NCI-H345 treated with DMSO at 0.1 percent for 48 hours (cell line): ENCODE results near the gene TMEM145.
"Not testable (repeated sequence)": the region's sequence is repeated elsewhere in the genome, so short reads cannot be mapped to it uniquely, and the experiment has no call there.

Experiments
- DNase-seq: peaks from one replicate; lab custom pipeline; 2025; ENCODE audit not compliant: unreplicated experiment; lab: John Stamatoyannopoulos, UW

The TMEM145 gene

DNA sequence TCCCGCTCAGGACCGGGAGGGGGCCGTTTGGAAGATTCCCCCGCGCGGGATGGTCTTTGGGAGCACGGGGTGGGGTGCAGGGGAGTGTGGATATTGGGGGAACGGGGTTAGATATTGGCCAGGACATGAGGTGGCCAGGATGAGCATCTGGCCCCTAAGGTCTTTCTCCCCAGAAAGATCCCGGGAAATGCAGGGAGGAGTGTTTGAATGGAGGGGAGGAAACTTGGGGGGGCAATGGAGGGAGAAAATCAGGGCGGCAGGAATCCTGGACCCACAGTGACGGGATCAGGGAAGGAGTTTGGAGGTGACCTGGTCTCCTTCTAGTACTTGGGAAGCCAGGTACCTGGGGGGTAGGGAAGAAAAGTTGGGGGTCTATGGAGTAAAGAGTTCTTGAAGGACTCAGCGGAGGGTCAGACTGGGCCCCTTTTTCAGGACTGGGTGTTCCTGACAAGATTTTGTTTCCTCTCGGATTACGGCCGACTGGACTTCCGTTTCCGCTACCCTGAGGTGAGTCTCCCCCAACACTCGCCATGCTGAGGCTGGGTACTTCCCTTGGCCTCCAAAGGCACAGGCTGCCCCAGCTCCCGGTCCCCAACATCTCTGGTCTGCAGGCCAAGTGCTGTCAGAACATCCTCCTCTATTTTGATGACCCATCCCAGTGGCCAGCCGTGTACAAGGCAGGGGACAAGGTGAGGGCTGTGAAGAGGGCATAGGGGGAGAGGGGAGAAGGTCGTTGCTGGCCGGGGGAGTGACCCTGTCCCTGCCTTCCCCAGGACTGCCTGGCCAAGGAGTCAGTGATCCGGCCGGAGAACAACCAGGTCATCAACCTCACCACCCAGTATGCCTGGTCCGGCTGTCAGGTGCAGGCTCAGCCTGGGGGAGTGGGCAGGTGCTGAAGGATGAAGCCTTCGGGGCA, 989 bp downstream of the TMEM145 start:
- no peak for DNase-seq

DNA sequence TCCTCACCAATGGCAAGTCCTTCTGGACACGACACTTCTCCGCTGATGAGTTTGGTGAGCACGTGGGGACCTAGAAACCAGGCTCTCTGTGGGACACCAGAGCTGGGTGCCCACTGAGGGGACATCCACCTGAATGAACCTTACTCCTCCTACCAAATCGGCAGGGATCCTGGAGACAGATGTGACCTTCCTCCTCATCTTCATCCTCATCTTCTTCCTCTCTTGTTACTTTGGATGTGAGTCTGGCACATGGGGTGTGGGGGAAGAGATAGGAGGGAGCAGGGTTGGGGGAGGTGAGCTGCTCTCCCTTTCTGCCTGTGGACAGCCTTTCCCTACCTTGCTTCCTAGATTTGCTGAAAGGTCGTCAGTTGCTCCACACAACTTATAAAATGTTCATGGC, 1.9 kb downstream of the TMEM145 start:
- DNase-seq = no peak

DNA sequence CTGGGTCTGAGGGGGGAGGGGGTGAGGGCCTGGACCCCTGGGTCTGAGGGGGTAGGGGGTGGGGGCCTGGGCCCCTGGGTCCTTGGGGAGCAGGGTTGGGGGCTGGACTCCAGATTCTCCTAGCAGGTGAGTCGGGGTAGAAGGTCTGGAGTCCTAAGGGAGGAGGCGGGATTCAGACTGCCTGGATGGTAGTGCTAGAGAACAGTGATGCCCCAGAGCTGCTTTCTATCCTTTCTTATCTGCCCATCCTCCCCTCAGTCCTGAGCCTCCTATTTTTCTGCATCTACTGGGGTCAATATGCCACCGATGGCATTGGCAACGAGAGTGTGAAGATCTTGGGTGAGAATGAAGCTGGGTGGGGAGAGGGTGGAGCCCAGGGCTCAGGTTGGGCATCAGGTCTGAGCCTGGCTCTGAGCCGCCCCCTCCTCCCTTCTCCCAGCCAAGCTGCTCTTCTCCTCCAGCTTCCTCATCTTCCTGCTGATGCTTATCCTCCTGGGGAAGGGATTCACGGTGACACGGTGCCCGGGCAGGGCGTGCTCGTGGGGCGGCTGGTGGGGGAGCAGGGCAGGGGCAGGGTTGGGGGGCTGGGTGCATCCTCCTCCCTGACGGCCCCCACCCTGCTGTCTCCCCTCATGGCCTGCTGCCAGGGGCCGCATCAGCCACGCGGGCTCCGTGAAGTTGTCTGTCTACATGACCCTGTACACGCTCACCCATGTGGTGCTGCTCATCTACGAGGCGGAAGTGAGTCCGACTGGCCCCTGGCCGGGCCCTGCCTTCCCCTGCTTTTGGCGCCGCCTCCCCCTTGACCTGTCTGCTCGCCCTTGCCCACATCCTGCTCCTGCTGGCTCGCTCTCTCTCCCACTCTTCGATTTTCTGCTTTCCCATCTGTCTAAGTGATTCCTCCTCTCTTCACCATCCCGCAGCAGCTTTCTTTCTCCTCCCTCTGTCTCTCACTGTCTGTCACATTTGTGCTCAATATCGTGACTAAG, 3.4 kb downstream of the TMEM145 start:
- no peak for DNase-seq

- no peak for DNase-seq
Measured at GRCh38 chr19:42317535-42317934, 4.4 kb downstream of the TMEM145 start.

DNA sequence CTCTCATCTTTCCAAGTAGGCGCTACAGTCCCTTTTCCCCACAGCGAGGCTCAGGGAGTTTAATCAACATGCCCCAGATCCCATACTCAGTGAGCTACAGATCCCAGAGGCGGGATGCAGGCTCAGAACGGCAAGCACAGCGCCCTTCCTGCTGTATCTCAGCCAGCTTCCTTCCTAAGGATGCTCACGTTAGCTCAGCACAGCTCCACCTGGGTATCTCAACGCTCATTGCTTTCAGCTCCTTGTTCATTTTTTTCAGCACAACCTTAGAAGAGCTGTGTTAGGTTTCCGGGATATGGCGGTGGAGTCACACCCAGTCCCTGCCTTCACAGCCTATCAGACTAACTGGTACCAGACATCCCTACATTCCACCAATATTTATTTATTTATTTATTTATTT, 9.2 kb downstream of the TMEM145 start:
- DNase-seq = no peak

- DNase-seq = no peak
Measured at GRCh38 chr19:42323473-42323851, 10.4 kb downstream of the TMEM145 start.

DNA sequence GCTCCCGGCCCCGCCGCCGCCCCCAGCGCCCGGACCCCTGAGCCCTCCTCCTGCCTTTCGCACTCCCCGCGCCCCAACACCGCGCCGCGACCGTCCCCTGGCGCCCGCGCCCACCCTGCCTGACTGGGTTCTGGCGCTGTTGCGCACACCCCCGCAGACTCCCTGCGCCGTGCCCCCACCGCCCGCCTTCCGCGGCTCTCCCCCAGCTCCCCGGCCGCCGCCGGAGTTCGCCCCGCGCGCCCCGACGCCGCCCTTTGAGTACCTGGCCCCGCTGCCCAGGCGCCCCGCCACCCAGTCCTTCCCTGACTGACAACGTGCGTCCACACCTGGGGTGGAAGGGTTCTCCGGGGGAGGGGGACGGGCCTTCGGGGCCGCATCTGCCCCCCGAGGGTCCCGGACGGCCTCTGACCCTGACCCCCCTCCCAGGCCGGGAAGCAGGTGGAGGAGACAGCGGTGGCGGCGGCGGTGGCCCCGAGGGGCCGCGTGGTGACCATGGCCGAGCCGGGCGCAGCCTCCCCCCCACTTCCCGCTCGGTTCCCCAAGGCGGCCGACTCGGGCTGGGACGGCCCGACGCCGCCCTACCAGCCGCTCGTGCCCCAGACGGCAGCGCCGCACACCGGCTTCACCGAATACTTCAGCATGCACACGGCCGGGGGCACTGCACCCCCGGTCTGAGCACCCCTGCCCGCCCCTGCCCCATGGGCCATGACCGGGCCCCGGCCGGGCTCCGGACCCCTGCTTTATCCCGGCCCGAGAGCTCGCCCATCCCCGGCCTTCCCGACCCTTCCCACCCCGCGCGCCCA, 10.9 kb downstream of the TMEM145 start:
- DNase-seq = no peak

DNA sequence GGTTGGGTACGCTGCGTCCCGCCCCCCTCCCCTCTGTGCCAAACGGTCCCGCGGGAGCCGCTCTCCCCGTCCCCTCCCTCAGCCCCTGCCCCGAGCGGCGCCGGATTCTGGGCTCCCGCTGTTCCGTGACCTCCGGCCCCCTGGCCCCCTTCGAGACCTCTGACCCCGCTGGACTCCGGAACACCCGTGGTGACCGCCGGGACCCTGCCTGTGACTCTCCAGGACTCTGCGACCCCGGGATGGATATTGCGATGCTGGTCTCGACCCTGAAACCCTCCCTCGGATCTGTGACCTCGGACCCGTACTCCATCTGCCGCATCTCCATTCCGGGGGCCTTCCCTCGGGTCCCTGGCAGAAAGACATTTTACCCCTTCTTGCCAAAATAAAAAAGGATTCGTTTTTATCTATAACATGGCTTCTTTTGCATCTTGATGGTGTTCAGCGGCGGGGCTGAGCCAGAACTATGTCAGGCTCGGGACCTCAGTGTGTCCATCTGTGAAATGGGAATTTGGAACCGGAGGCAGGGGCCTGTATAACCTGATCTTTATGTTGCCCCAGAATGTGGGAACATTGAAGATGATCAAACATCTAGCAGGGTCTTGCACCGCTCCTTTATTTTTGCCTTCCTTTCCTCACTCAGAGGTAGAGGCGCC, 11.7 kb downstream of the TMEM145 start:
- no peak for DNase-seq

GRCh38 chr19:42325308-42325895, 12.3 kb downstream of the TMEM145 start, which contains the start of gene MEGF8:
Gene MEGF8, plus strand, starts transcription at chr19:42325635. Its CDS starts 609 bp downstream, at chr19:42326244.
- DNase-seq = peak; percentile 88

GRCh38 chr19:42325896-42326771, 13.0 kb downstream of the TMEM145 start:
- no peak for DNase-seq

GRCh38 chr19:42326969-42327368, 13.9 kb downstream of the TMEM145 start:
- DNase-seq = no peak

- DNase-seq = no peak
Measured at GRCh38 chr19:42327381-42327780, 14.3 kb downstream of the TMEM145 start.

DNA sequence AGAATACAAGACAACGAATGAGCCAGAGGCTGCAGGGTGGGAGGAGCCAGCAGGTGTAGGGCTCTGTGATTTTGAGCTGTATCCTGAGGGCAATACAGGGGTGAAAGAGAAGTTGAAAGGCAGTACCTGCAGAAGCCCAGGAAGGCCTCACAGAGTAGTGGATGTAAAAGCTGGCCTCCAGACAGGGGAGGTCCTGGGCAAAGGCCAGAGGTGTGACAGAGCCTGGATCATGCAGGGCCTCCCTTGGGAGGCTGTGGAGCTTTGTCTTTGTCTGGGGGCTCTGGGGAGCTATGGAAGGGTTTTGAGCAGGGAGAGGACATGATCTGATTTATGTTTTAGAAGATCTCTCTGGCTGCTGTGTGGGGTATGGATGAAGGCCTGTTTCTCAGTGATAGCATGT, 15.0 kb downstream of the TMEM145 start:
- no peak for DNase-seq

- no peak for DNase-seq
Measured at GRCh38 chr19:42328854-42329253, 15.7 kb downstream of the TMEM145 start.

GRCh38 chr19:42330241-42330711, 17.2 kb downstream of the TMEM145 start:
- DNase-seq = no peak

GRCh38 chr19:42331333-42331732, 18.2 kb downstream of the TMEM145 start:
- not testable (repeated sequence) for DNase-seq

DNA sequence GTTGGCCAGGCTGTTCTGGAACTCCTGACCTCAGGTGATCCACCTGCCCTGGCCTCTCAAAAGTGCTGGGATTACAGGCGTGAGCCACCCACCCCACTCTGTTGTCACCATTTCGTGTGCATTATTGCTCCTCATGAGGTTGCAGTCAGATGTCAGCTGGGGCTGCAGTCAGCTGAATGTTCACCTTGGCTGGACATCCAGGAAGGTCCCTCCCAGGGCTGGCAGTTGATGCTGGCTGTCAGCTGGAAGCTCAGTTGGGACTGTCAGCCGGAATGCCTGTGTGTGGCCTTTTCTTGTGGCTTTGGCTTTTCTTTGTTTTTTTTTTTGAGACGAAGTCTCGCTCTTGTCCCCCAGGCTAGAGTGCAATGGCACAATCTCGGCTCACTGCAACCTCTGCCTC, 18.9 kb downstream of the TMEM145 start:
- no peak for DNase-seq

GRCh38 chr19:42333018-42333417, 19.9 kb downstream of the TMEM145 start:
- DNase-seq = no peak
